ENCODE measurements around the gene IL23R. TPM values are rescaled to one million over a fixed set of nuclear protein-coding genes. Genes with fewer than 3 reads are reported as not detected.
"Not testable (repeated sequence)": the region's sequence is repeated elsewhere in the genome, so short reads cannot be mapped to it uniquely, and the experiment has no call there.

Gene IL23R
- polyA plus RNA-seq, 1 of the 3 experiments (the other 2 are of a cell fraction): not detected

GRCh38 chr1:67146101-67146500 lies 20.2 kb upstream of the IL23R start:
- TF ChIP-seq TEAD4 (IDR thresholded peaks at IDR 0.05; ENCODE audit: borderline replicate concordance, insufficient read depth) (no peak), TAF1 (IDR thresholded peaks at IDR 0.05; ENCODE audit: borderline replicate concordance, low read depth, low read length) (no peak)
- POLR2A ChIA-PET: no interaction called here
- no peaks in the 10 kb centered on the region for H3K36me3 ChIP-seq (replicated peaks in 1 of 2; ENCODE audit: control insufficient read depth in 1 of 2, insufficient read depth in 2 of 2, low read length in 1 of 2)
- H3K9ac ChIP-seq: no peak overlapping the region
- no peaks in the 10 kb centered on the region for H3K9me3 ChIP-seq
- no peak overlapping the region for H3K27ac ChIP-seq (ENCODE audit: low read depth in 2 of 2, low read length in 1 of 2)
- CTCF ChIA-PET: interaction anchor here (3.0 to 5.1 kb wide), 2 partner anchors 67 to 150 kb away, joined by 33 to 61 read pairs; no protein-coding TSS in a partner anchor
- 84% methylated on average over 3 of the region's 3 CpGs for whole genome bisulfite sequencing (ENCODE audit: low lambda C conversion rate)
- no peak overlapping the region for H3K4me3 ChIP-seq (ENCODE audit: low read depth in 2 of 2, low read length in 1 of 2)
- no peaks in the 10 kb centered on the region for H4K20me1 ChIP-seq (ENCODE audit: insufficient read depth)
- H3K79me2 ChIP-seq (ENCODE audit: insufficient read depth): no peaks in the 10 kb centered on the region
- no peaks in the 10 kb centered on the region for H3K27me3 ChIP-seq (ENCODE audit: insufficient read depth)
- H3F3A ChIP-seq (replicated peaks; ENCODE audit: insufficient read depth): no peaks in the 10 kb centered on the region
- DNase-seq: no peak
- no peaks in the 10 kb centered on the region for H3K9me2 ChIP-seq
- H3K4me1 ChIP-seq (ENCODE audit: control insufficient read depth in 1 of 2, insufficient read depth in 2 of 2, low read depth in 1 of 2, low read length in 1 of 2): no peaks in the 10 kb centered on the region
- no peak overlapping the region for H2AFZ ChIP-seq (ENCODE audit: low read depth)
- H3K4me2 ChIP-seq: no peak overlapping the region

GRCh38 chr1:67146539-67146938 lies 19.7 kb upstream of the IL23R start:
- no peaks in the 10 kb centered on the region for H4K20me1 ChIP-seq (ENCODE audit: insufficient read depth)
- no peak overlapping the region for H3K27ac ChIP-seq (ENCODE audit: low read depth in 2 of 2, low read length in 1 of 2)
- H3K4me3 ChIP-seq (ENCODE audit: low read depth in 2 of 2, low read length in 1 of 2): no peak overlapping the region
- H3K4me1 ChIP-seq (ENCODE audit: control insufficient read depth in 1 of 2, insufficient read depth in 2 of 2, low read depth in 1 of 2, low read length in 1 of 2): no peaks in the 10 kb centered on the region
- no peaks in the 10 kb centered on the region for H3K79me2 ChIP-seq (ENCODE audit: insufficient read depth)
- 87% methylated on average over 3 of the region's 3 CpGs for WGBS (ENCODE audit: low lambda C conversion rate)
- H3K4me2 ChIP-seq: no peak overlapping the region
- POLR2A ChIA-PET: no interaction called here
- no peaks in the 10 kb centered on the region for H3K9me3 ChIP-seq
- no peaks in the 10 kb centered on the region for H3K27me3 ChIP-seq (ENCODE audit: insufficient read depth)
- TF ChIP-seq CTCF (IDR thresholded peaks at IDR 0.05) (no peak), FOXJ3 (CRISPR knock-in tag; IDR thresholded peaks at IDR 0.05) (no peak), TEAD4 (IDR thresholded peaks at IDR 0.05; ENCODE audit: borderline replicate concordance, insufficient read depth) (no peak), RCOR1 (IDR thresholded peaks at IDR 0.05; ENCODE audit: low read length) (no peak), PBX3 (IDR thresholded peaks at IDR 0.05) (no peak), GABPA (IDR thresholded peaks at IDR 0.05; ENCODE audit: low read depth) (no peak)
- no peak for DNase-seq
- no peak overlapping the region for H2AFZ ChIP-seq (ENCODE audit: low read depth)
- H3K36me3 ChIP-seq (replicated peaks in 1 of 2; ENCODE audit: control insufficient read depth in 1 of 2, insufficient read depth in 2 of 2, low read length in 1 of 2): no peaks in the 10 kb centered on the region
- H3K9me2 ChIP-seq: no peaks in the 10 kb centered on the region
- CTCF ChIA-PET: interaction anchor here (5.1 kb wide), 1 partner anchor 151 kb away, joined by 61 read pairs; no protein-coding TSS in a partner anchor
- no peaks in the 10 kb centered on the region for H3F3A ChIP-seq (replicated peaks; ENCODE audit: insufficient read depth)
- H3K9ac ChIP-seq: no peak overlapping the region

- CTCF ChIA-PET: interaction anchor here (0.6 to 5.1 kb wide), 19 partner anchors 10 to 1208 kb away, joined by 3 to 61 read pairs (median 7); partner anchors contain the start of gene SLC35D1
- H3F3A ChIP-seq (replicated peaks; ENCODE audit: insufficient read depth); H3K4me3 ChIP-seq (ENCODE audit: low read depth in 2 of 2, low read length in 1 of 2); H3K4me2 ChIP-seq; H3K9ac ChIP-seq; H3K9me3 ChIP-seq; H3K4me1 ChIP-seq (ENCODE audit: control insufficient read depth in 1 of 2, insufficient read depth in 2 of 2, low read depth in 1 of 2, low read length in 1 of 2); H3K27me3 ChIP-seq (ENCODE audit: insufficient read depth); POLR2A ChIA-PET; H3K9me2 ChIP-seq; H2AFZ ChIP-seq (ENCODE audit: low read depth); DNase-seq; H3K27ac ChIP-seq (ENCODE audit: low read depth in 2 of 2, low read length in 1 of 2); H4K20me1 ChIP-seq (ENCODE audit: insufficient read depth); H3K36me3 ChIP-seq (replicated peaks in 1 of 2; ENCODE audit: control insufficient read depth in 1 of 2, insufficient read depth in 2 of 2, low read length in 1 of 2); H3K79me2 ChIP-seq (ENCODE audit: insufficient read depth): not testable (repeated sequence)
- WGBS (ENCODE audit: low lambda C conversion rate): 92% methylated on average over 20 of the region's 20 CpGs
Measured at GRCh38 chr1:67147973-67148372, 18.3 kb upstream of the IL23R start.

Data from SK-N-SH (cell line).